Activated CD4-positive, alpha-beta T cell treated with anti-CD3 and anti-CD28 coated beads, Interleukin-2, amount 50 U/mL, for 4 hours (primary cell): ENCODE measurements around the gene IL12RB1.
A peak's percentile ranks its signal among the peaks of the same experiment; 100 is the strongest.

Source experiments
- DNase-seq, 2 experiments: peaks; one replicate each; pipeline ENCODE4 v3.0.0-alpha.2; 2020

The IL12RB1 gene

GRCh38 chr19:18085702-18086457, 854 bp downstream of the IL12RB1 start:
- DNase-seq, result no peak

GRCh38 chr19:18083929-18084684, 2.6 kb downstream of the IL12RB1 start:
- no peak for DNase-seq

- DNase-seq, result no peak
Observed at GRCh38 chr19:18074192-18074591, 12.5 kb downstream of the IL12RB1 start.

- no peak for DNase-seq
Observed at GRCh38 chr19:18073197-18073596, 13.5 kb downstream of the IL12RB1 start.

- DNase-seq, result no peak
Observed at GRCh38 chr19:18072335-18072734, 14.4 kb downstream of the IL12RB1 start.

- no peak for DNase-seq
Observed at GRCh38 chr19:18070181-18070580, 16.6 kb downstream of the IL12RB1 start.

- DNase-seq, result no peak
Observed at GRCh38 chr19:18069383-18069782, 17.4 kb downstream of the IL12RB1 start.

GRCh38 chr19:18068395-18068794, 18.3 kb downstream of the IL12RB1 start:
- no peak for DNase-seq

GRCh38 chr19:18065173-18065495, 21.6 kb downstream of the IL12RB1 start:
- no peak for DNase-seq

- peak; percentile 33 to 39 for DNase-seq
Observed at GRCh38 chr19:18063463-18063862, 23.3 kb downstream of the IL12RB1 start.

- no peak for DNase-seq
Observed at GRCh38 chr19:18062028-18062427, 24.7 kb downstream of the IL12RB1 start.

- DNase-seq, result no peak
Observed at GRCh38 chr19:18060472-18060871, 26.3 kb downstream of the IL12RB1 start.

- no peak for DNase-seq
Observed at GRCh38 chr19:18059902-18060301, 26.8 kb downstream of the IL12RB1 start.

GRCh38 chr19:18059297-18059696, 27.4 kb downstream of the IL12RB1 start:
- no peak for DNase-seq

GRCh38 chr19:18058208-18059009, 28.3 kb downstream of the IL12RB1 start:
- peak; percentile 76 to 81 for DNase-seq

GRCh38 chr19:18057557-18057956, 29.2 kb downstream of the IL12RB1 start:
- no peak for DNase-seq

- DNase-seq, result no peak
Observed at GRCh38 chr19:18055967-18056366, 30.8 kb downstream of the IL12RB1 start.

- DNase-seq, result no peak
Observed at GRCh38 chr19:18053576-18054219, 33.0 kb downstream of the IL12RB1 start.

GRCh38 chr19:18051887-18052286, 34.8 kb downstream of the IL12RB1 start:
- no peak for DNase-seq

GRCh38 chr19:18049385-18049784, 37.3 kb downstream of the IL12RB1 start:
- no peak for DNase-seq

- no peak for DNase-seq
Observed at GRCh38 chr19:18046059-18046718, 40.5 kb downstream of the IL12RB1 start.

GRCh38 chr19:18045307-18046050, 41.3 kb downstream of the IL12RB1 start:
- DNase-seq, result no peak
